UCSD-AML1 (cell line): ENCODE measurements around the gene CXCL1.

Experiments
- DNase-seq: peaks from one replicate; lab custom pipeline; 2025; ENCODE audit not compliant: unreplicated experiment; lab: John Stamatoyannopoulos, UW

The CXCL1 gene

DNA sequence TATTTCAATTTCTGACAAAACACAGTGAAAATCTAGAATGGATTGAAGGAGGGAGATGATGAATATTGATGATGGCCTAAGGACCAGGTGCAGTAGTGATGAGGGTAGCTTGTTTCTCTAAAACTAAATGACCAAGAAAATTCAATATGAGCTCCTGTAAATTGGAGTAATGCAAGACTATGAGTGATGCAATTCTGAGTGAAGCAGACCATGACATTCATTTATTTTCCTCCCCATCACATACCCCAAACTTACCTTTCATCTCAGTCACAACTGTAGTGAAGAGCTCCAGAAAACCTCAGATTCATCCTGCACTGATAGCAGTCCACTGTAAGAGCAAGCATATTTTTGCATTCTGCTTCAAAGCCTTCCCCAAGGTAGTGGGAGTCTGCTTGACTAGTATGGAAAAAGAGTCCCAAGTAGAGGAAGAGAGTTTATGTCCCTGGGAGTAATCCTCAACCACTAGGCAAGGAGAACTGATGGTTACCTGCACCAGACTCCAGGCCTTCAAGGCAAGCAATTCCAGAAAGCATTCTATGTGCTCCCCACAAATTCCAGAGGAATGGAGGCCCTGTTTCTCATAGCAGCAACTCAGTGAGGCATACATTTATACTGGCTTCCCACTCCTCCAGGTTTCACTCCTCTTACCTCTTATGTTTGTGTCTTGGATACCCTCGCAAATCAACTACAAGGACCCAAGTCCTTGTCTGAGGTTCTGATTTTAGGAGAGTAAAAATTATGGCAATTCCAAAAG, 47.2 kb downstream of the CXCL1 start:
- no peak for DNase-seq

- no peak for DNase-seq
These were observed 47.9 kb downstream of the CXCL1 start for GRCh38 chr4:73917081-73917501.

DNA sequence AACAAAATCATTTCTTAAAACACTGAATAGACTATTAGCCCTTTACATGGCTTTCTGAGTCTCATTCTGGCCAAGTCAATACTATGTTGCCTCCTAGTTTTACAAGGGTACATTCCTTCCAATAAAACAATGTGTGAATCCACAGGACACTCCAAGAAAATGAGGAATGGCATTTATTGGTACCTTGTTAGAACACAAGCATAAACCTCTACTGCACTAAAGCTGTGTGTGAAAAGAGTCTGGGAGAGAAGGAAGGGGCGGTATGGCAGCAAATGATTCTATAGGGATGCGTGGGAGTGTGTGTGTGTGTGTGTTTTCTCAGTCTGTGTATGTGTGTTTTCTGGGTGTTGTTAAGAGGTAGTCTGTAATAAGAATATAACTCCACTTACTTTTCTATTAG, 48.9 kb downstream of the CXCL1 start:
- DNase-seq, result no peak

DNA sequence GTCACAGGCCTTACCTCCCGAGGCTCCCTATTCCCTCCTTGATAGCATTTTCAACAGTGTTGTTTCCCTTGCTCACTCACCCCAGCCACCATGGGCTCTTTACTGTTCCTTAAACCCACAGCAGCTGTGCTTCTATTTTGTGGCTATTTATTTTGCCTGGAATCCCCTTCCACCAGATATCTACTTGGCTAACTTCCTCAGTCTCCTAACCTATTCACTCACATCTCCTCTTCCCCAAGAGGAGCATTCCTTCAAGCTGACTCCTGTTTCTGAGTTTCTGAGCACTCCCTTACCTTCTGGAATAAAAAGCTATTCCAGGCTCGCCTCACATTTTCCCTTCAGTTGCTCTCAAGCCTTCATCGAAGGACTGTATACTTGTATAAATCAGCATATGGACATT, 50.5 kb downstream of the CXCL1 start:
- DNase-seq, result no peak
